Right ventricle myocardium inferior (tissue), 1 donor: ENCODE results near the gene ACAP3. TPM values are rescaled to one million over a fixed set of nuclear protein-coding genes. Genes with fewer than 3 reads are reported as not detected.

Source experiments
- ATAC-seq: fragments of 200-7000 bp; cut with Tn5 transposase; one replicate; pipeline ENCODE4 v1.9.1; 2020; ENCODE audit warnings: mild to moderate bottlenecking, moderate library complexity
- DNase-seq: peaks from one replicate; pipeline ENCODE4 v3.0.0; 2021; ENCODE audit errors: missing footprints
- intact Hi-C: fragments of 100-400 bp; cut with DNase I; formaldehyde crosslinking; loops from one replicate; pipeline ENCODE4 v1.11.0; 2022
- total RNA-seq: library from RNA; stranded (reverse); fragmentation: NEBNext Ultra II Directional; extraction: Animal tissue kit (Norgen Biotek cat#: 25700); gene quantifications from one replicate; pipeline ENCODE4 v1.2.1, GENCODE V29; 2021
- donor health status: DM: no; HTN: yes; CAD: no; lungs with severe emphysema.

Gene ACAP3
- total RNA-seq, 1 donor from 2014 or later, result 57.3 TPM

DNA sequence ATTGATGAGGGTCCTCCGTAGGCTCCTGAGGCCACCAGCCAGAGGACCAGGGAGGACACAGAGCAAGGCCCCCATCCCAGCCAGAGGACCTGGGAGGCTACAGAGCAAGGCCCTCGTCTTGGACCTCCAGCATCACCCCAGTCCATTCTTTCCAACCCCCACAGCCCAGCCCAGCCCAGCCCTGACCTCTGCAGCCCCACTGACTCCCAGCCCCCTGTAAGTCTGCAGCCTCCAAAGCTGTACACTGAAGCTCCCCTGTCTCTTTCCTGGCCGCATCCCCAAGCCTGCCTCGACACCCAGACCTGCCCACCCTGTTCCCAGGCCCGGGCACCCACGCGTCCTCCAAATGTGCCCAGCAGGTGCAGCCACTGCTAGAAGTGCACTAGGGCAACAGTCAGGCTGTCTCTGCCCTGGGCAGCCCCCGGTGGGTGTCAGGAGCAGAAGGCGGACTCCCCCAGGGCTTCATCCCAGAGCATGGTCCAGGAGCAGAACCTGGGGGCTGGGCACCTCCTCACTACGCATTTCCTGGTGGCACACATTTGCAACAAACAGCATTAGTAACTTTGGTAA lies 39.4 kb upstream of the ACAP3 start:
- DNase-seq (peak; percentile 49), ATAC-seq (no peak)
- intact Hi-C loops, result loop anchor here (2.0 kb wide), 1 partner anchor 22 kb away; the partner anchor contains the start of genes CPTP and INTS11

DNA sequence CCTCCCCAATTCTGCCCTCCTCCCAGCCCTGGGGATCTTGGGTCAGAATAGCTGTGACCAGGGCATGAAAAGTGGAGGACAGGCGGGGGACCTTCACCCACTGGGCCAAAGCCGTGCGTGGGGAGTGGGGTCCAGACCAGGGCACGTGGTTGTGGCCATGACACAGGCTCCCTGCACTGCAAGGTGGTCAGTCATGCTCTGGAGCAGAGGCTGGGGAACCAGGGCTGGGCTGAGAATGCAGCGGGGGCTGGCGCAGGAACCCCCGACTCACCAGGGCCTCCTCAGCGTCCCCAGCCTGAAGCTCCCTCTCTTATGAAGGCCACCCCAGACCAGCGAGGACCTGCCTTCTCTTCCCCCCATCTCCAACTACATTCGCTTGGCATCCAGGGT lies 38.8 kb upstream of the ACAP3 start:
- ATAC-seq (no peak), DNase-seq (peak; percentile 32)
- intact Hi-C loops, result loop anchor here (2.0 kb wide), 1 partner anchor 22 kb away; the partner anchor contains the start of genes CPTP and INTS11

DNA sequence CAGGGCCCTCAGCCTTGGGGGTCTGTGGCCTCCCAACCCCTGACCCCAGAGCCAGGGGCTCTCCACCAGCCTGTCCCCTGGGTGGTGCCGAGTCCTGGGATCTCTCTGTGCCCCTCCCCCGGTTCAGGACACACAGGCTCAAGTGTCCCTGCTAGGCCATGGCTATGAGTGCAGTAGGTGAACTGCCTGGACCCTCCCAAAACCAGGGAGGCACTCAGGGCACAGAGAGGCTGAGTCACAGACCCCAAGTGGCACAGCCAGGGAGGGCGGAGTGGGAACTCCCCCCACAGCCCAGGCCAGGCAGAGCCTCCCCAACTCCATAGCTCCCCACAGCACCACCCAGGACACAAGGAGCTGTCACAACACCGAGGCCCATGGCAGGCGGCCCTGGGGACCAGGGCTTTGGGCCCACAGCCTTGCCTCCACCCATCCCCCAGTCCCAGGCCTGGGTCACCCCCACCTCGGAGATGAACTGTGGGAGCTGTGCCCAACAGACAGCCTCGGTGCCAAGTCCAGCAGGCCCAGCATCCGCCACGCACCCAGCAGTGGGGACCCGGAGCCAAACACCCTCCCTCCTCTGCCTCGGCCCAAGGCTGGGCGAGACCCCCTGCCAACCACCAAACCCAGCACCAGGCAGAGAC lies 38.2 kb upstream of the ACAP3 start:
- intact Hi-C loops, result loop anchor here (2.0 kb wide), 1 partner anchor 21 kb away; the partner anchor contains the start of genes CPTP and INTS11
- peak; percentile 60 for DNase-seq
- ATAC-seq, result no peak

DNA sequence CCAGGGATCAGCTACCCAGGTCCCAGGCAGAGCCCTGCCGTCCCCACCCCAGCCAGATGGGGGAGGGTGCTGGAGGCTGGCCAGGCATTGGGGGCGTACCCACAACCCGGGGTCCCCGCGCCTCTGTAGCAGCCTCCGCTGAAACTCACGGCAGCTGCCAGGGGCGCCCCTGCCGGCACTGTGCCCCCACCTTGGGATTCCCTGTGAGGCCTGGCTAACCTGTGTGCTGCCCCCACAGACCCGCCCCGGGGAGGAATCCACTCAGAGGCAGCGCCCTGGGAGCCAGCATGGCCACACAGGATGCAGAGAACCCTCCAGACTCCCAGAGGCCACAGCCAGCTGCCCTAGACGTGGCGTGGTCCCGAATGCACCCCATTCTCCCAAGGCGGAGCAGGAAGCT lies 37.7 kb upstream of the ACAP3 start:
- ATAC-seq (no peak), DNase-seq (peak; percentile 59)
- intact Hi-C loops, result no loop called here

DNA sequence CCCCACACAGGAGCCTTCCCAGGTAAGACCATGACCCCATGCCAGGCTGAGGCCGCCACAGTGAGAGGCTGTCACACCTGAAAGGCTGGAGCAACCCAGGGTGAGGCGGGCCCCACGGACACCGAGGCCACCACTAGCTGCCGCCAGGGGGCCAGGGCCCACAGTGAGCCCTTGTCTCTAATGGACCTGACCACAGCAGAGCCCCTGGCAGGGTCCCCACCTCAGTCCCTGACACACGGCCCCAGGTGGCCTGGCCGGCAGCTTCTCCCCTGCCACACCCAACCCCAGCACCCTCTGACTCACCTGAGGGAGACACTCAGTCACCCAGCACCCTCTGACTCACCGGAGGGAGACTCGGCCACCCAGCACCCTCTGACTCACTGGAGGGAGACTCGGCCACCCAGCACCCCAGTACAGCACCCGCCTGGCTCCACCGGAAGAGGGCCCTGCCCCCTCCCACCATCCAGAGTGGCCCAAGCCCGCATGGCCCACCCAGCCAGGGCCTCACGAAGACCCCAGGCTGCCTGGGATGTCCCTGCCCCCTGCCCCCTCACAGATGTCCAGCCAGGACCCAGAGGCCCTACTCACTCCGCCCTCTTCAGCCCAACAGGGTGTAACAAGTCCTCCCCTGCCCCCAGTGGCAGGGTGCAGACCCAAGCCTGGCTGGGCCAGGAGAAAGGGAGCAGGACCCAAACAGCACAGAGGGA lies 37.1 kb upstream of the ACAP3 start:
- intact Hi-C loops, result no loop called here
- DNase-seq (peak; percentile 56), ATAC-seq (no peak)

DNA sequence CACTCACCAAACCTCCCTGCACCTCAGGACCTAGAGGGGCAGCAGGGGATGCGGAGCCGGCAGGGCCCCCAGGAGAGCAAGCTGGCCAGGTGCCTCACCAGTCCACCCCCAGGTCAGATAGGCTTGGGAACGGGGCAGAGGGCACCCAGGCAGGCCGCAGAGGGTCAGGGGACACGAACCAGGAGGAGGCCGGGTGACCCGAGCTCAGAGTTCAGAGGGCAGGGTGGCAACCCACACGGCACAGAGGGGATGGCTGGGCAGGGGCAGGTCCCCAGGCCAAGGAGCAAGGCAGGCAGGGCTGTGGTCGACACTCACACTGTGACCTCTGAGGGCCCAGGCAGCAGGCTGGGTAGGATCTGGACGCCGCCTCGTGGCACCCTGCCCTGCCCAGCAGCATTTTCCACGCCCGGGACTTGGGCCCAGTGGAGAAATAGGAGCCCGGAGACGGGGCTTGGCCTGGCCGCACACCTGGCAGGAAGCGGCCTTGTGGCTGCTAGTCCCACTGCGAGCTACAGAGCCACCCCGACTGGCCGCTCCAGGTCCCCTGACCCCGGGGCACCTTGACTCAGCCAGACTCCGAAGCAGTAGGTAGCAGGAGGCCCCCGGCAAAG lies 36.2 kb upstream of the ACAP3 start:
- DNase-seq (peak; percentile 67), ATAC-seq (peak; percentile 23)
- intact Hi-C loops, result no loop called here

DNA sequence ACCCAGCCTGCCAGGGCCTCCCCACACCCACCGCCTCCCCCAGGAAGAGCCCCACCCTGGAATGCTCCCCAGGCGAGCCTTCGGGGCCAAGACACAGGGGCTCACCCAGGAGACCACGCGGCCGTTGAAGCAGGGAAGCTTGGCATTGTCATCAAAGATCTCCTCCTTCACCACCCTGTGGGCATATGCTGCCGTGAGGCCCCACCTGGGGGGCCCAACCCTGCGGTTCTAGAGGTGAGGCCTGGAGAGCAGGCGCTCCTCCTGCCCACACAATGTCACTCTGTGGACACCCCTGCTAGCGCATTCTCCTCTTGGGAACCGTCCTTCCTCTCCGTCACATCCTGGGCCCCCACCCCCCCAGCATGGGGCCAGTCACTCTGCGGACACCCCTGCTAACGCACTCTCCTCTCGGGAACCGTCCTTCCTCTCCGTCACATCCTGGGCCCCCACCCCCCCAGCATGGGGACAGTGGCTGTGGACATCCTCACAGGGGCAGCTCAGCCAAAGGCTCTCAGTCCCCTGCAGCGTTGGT lies 34.9 kb upstream of the ACAP3 start:
- DNase-seq (no peak), ATAC-seq (no peak)
- intact Hi-C loops, result no loop called here

DNA sequence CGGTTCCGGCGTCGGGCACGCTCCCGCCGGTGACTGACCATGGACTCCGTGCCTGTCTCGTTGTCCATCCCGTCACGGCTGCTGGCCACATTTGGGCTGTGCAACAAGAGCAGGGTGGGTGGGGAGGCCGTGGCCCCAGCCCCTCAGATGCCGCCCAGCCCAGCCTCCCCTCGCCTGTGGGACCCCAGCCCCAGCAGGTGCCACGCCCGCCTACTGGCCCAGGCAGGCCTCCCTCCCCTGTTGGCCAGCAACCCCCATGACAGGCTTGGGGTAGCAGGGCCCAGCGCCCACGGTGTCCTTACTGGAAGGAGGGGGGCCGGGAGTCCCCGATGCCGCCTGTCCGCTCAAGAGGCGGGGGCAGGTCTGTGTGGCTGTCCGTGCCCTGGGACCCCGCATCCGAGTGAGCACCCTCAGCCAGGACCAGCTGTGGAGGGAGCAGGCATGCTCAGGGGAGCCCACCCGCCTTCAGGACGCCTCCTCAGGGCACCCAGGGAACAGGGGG lies 34.4 kb upstream of the ACAP3 start:
- ATAC-seq (no peak), DNase-seq (no peak)

DNA sequence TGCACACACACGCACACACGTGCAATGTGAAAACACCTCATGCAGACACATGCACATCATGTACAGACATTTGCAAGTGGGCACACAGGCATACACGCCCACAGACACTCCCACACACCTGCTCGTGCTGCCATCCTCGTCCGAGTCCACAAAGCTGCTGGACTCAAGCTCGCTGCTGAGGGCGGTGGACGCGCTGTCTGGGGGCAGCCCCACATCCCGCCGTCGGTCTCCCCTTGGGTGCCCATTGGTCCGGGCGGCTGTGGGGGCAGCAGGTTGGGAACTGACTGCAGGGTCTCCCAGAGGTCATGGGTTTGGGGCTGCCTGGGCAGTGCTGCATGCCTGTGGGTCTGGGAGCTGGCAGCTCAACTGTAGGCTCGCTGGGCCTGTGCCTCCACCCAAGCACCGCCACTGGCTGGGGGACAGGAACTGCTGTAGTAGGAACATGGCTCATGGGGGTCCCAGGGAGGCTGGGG lies 33.9 kb upstream of the ACAP3 start:
- intact Hi-C loops, result no loop called here
- ATAC-seq (no peak), DNase-seq (no peak)

More for the DNA sequence above, 34.4 kb upstream of the ACAP3 start:
- intact Hi-C loops, result no loop called here

DNA sequence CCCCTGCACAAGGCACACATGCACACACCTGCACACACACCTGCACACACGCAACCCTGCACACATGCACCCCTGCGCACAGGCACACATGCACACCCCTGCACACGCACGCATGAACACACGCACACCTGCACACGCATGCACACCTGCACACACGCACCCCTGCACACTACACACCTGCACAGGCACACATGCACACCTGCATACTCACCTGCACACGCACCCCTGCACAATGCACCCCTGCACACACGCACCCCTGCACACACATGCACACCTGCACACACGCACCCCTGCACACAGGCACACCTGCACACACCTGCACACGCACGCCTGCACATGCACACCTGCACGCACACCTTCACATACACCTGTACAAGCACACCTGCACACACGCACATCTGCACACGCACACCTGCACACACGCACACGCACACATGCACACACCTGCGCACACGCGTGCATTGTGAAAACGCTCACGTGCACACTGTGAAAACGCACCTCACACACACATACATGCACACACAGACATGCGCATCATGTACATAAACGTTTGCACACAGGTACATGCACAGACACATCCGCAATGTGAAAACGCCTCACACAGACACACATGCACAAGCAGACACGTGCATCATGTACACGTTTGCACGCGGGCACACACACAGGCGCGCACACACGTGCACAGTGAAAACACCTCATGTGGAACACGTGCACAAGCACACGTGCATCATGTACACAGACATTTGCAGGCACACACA lies 33.2 kb upstream of the ACAP3 start:
- intact Hi-C loops, result no loop called here
- no peak for DNase-seq
- ATAC-seq, result no peak

DNA sequence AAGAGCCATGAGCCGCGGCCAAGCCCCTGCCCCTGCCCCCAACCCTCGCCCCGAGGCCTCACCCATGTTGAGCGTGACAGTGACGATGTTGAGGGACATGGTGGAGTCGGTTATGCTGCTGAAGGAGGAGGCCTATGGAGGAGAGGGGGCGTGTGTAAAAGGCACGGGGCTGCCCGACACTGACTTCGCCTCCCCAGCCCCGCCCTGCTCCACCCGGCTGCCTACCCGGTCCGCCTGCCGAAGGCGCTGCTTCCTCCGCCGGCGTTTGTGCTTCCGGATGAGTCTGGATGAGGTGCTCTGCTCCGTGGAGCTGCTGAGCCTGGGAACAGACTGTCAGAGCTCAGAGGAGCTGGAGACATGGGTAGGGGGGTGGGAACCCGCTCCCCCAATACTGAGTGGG lies 32.5 kb upstream of the ACAP3 start:
- ATAC-seq (no peak), DNase-seq (no peak)
- intact Hi-C loops, result no loop called here

DNA sequence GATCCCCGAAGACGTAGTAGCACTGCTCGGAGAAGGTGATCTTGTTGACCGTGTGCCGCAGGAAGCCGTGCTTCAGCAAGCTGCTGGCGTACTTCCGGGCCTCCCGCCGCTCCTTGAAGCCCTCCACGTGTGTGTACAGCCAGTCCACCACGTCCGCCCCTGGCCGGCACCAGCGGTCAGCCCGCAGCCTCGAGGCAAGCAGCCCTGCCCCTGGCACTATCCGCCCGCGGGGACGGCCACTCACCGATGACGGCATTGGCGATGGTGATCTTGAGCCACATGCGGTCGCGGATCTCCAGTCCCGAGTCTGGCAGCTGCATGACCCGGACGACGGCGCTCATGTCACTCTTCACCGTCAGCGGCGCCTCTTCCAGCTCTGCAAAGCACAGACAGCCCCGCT lies 30.5 kb upstream of the ACAP3 start:
- no peak for DNase-seq
- intact Hi-C loops, result no loop called here
- ATAC-seq, result no peak

DNA sequence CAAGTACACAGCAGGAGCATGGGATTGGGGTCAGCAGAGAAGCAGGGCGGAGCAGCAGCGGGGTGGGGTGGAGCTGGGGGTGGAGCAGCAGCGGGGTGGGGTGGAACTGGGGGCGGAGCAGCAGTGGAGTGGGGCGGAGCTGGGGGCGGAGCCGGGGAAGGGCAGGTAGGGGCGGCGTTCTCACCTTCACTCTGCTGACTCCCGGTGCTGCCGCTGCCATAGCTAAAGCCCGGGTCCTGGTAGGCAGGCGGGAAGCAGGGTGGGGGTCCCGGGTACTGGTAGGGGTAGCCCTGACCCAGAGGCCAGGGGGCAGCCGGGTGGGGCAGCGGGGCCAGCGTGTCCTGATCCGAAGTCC lies 30.0 kb upstream of the ACAP3 start:
- DNase-seq (no peak), ATAC-seq (no peak)
- intact Hi-C loops, result no loop called here

DNA sequence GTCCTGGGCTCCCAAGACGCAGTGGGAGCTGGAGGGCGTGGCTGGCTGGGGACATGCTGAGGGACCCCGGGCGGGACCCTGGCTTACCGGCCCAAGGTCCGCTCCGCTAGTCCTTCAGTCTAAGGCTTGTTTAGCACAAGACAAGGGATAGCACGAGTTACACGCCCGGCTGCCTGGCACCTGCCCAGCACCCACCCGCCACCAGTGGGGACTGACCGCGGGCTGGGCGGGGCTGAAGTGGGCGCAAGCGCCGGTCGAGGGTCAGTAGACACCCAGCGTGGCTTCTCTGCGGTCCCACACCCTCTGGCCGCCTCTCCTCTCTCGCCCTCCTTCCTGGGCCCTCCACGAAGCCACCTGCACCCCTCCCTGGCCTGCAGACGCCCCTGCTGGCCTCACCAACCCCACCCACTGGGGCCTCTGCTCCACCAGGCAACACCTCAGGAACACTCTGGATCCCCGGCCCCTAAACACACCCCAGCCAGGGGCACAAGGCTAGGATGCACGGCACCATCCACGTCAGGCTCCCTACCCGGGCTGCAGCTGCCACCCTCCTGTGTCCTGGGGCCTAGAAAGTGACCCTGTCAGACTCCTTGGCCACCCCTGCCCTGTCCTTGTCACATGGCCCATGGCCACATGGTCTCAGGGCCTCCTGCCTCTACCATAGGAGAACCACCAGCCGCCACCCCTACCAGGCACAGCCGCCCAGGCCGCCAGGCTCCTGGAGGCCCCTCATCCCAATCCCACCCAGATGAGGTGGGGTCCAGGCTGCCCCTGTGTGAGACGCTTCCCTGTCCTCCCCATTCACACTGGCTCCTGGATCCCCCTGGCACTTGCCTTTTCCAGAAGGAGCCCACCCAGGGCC lies 29.4 kb upstream of the ACAP3 start:
- intact Hi-C loops, result no loop called here
- DNase-seq (no peak), ATAC-seq (no peak)

DNA sequence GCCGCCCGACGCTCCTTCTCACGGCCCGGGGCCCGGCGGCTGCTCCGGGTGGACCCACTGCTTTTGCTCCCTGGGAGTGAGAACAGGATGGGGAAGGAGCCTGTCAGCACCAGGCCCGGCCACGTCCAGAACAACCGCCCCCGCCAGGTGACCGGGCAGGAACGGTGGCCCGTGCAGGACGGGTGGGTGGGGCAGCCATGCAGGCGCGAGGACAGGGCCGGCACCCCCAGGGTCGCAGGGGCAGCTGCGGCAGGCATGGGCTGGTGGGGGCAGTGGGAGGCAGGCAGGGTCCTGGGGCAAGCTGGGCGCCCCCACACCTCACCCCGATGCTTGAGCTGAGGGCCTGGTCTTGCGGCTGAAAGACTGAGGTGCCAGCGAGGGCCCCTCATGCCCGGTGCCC lies 28.7 kb upstream of the ACAP3 start:
- no peak for ATAC-seq
- intact Hi-C loops, result no loop called here
- no peak for DNase-seq

DNA sequence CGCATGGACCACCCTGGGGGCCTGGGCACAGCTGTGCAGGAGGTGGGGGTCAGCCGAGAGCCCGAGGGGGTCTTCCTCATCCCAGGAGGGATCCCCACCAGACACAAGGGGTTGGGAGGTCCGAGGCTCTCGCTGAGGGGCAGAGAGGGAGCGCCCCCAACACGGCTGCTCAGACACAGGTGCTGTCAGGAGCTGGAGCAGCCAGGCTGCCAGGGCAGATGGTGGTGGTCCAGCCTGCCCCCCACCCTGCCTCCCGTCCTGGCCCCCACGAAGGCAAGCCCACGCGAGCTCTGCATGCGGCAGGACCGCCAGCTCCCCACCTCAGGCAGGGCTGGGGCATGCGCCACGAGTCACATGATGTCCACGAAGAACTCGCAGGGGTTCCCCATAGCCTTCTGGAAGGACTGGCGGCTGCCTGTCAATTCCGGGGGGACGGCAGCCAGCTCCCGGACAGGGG lies 28.1 kb upstream of the ACAP3 start:
- ATAC-seq (no peak), DNase-seq (no peak)
- intact Hi-C loops, result no loop called here

DNA sequence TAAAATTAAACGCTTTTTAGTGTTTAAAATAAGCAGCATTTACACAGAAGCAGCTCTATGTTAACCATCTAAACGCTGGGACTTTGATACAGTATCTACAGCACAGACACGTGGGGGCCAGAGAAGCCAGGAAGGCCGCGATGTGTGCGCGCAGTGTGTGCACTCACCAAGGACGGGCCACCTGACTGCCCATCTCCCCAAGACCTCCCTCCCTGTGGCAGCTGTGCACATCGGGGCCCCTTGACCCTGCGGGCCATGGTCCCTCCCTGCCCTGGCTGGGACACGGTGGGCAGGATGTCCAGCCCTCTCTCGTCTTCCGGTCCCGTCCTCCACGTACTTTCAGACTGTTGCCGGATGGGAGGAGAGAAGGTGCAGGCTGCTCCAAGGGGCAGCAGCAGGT lies 27.6 kb upstream of the ACAP3 start:
- intact Hi-C loops, result no loop called here
- DNase-seq, result no peak
- no peak for ATAC-seq

DNA sequence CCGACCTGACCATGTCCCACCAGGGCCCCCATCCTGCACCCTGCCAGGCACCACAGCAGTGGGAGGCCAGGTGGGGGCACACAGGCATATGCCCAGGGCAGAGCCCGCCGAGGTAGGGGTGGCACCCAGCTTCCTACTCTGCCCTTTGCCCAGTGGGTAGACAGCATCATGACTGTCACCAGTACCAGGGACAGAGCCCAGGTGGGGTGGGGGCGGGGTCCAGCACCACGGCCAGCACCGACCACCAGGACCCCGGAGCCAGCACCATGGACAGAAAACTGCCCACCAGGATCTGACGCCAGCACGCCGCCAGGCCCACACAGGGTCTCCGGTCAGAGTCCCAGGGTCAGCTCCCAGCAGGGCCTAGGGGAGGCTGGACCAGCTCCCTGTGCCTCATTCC lies 27.1 kb upstream of the ACAP3 start:
- intact Hi-C loops, result no loop called here
- ATAC-seq (no peak), DNase-seq (no peak)
